A673 (cell line): ENCODE data around the gene STUB1. TPM values are rescaled to one million over a fixed set of nuclear protein-coding genes. Genes with fewer than 3 reads are reported as not detected.
A peak's percentile ranks its signal among the peaks of the same experiment; 100 is the strongest.

Source experiments
- BruUV-seq: library from RNA; stranded (reverse); fragments of 400-500 nt; replicated peaks from 2 replicates; lab custom pipeline; 2021; lab: Mats Ljungman, UMichigan
- CTCF ChIA-PET: fragments of 300-600 bp; sonication (Branson Sonifier 250); formaldehyde crosslinking; loops from one replicate; lab custom pipeline; 2022; ENCODE audit warnings: antibody characterized with exemption; lab: Charles Lee
- POLR2A ChIA-PET: fragments of 300-600 bp; sonication (Branson Sonifier 250); formaldehyde crosslinking; loops from one replicate; lab custom pipeline; 2022; ENCODE audit warnings: antibody characterized with exemption; ENCODE audit not compliant: low non-redundant PET; lab: Charles Lee
- DNase-seq: peaks from one replicate; pipeline ENCODE4 v3.0.0-alpha.2; 2015; ENCODE audit warnings: low spot score
- H3K27ac ChIP-seq: fragments of 200-600 bp; sonication (generic); 2 replicates; pipeline ENCODE4 v1.5.1; 2016; ENCODE audit warnings: mixed run types, low read depth, mild to moderate bottlenecking, mixed read lengths, antibody characterized with exemption, low read length; ENCODE audit not compliant: poor library complexity, severe bottlenecking
- H3K27me3 ChIP-seq: fragments of 200-600 bp; sonication (generic); replicated peaks from 2 replicates; pipeline ENCODE4 v1.6.1; 2017; ENCODE audit warnings: mixed run types, low read depth, mild to moderate bottlenecking, mixed read lengths, antibody characterized with exemption, low read length; ENCODE audit not compliant: insufficient read depth, poor library complexity
- H3K36me3 ChIP-seq: fragments of 200-600 bp; sonication (generic); 2 replicates; pipeline ENCODE4 v1.6.1; 2016; ENCODE audit warnings: mixed run types, mild to moderate bottlenecking, mixed read lengths, antibody characterized with exemption, low read length; ENCODE audit not compliant: insufficient read depth, poor library complexity, severe bottlenecking
- H3K4me1 ChIP-seq: fragments of 200-600 bp; sonication (generic); 2 replicates; pipeline ENCODE4 v1.6.1; 2017; ENCODE audit warnings: mixed run types, mild to moderate bottlenecking, mixed read lengths, antibody characterized with exemption, low read length; ENCODE audit not compliant: insufficient read depth, poor library complexity, severe bottlenecking
- H3K4me3 ChIP-seq: fragments of 200-600 bp; sonication (generic); 2 replicates; pipeline ENCODE4 v1.5.1; 2016; ENCODE audit warnings: low read depth, mixed run types, mild to moderate bottlenecking, mixed read lengths, low read length; ENCODE audit not compliant: poor library complexity, severe bottlenecking
- H3K9me3 ChIP-seq: fragments of 200-600 bp; sonication (generic); 2 replicates; pipeline ENCODE4 v1.6.1; 2016; ENCODE audit warnings: mixed run types, low read depth, mild to moderate bottlenecking, mixed read lengths, antibody characterized with exemption, low read length; ENCODE audit not compliant: poor library complexity, severe bottlenecking
- EZH2 ChIP-seq: fragments of 200-600 bp; sonication (generic); IDR thresholded peaks from 2 replicates; pipeline ENCODE4 v1.6.1; 2017; ENCODE audit warnings: borderline replicate concordance, low read depth, mild to moderate bottlenecking, mixed read lengths, antibody characterized with exemption, low read length; ENCODE audit not compliant: poor library complexity, severe bottlenecking
- intact Hi-C: fragments of 100-400 bp; cut with micrococcal nuclease; formaldehyde crosslinking; loops from one replicate; pipeline ENCODE4 v1.10.0; 2022; ENCODE audit not compliant: unreplicated experiment
- total RNA-seq: library from RNA; stranded (reverse); gene quantifications from 2 replicates; pipeline ENCODE4 v1.2.3, GENCODE V29; 2021
- TF ChIP-seq, protein P1 (sequence below): fragments of 300-800, 200-600 bp; sonication (generic); conservative IDR thresholded peaks from 2 replicates; pipeline ENCODE4 v1.5.1; 2017; ENCODE audit warnings: low read depth, mild to moderate bottlenecking, antibody characterized with exemption, low read length, moderate library complexity, mixed read lengths

STUB1 gene
- total RNA-seq, 1 experiment from 2014 or later = 88.2 TPM

DNA sequence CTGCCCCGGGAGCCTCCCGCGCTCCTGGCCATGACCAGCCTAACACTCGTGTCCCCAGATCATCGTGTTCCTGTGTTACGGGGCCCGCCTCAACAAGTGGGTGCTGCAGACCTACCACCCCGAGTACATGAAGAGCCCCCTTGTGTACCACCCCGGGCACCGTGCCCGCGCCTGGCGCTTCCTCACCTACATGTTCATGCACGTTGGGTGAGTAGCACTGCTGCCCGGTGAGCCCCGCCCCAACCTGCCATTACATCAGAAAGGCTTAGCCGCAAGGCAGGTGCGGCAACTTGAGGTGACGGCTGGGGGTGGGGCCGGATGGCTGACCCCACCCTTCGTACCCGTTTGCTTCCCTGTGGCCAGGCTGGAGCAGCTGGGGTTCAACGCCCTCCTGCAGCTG is 3.3 kb upstream of the STUB1 start:
- Histone ChIP-seq H3K4me1 (peaks cover 27% of the 10 kb centered on the region), H3K36me3 (peaks cover 26% of the 10 kb centered on the region), H3K27me3 (no peaks in the 10 kb centered on the region), H3K4me3 (no peak overlapping the region), H3K27ac (no peak overlapping the region), H3K9me3 (no peaks in the 10 kb centered on the region)
- BruUV-seq = no TSS peak
- ChIA-PET POLR2A (no interaction called here), CTCF (no interaction called here)
- no peak for TF ChIP-seq EZH2
- TF ChIP-seq, protein P1, sequence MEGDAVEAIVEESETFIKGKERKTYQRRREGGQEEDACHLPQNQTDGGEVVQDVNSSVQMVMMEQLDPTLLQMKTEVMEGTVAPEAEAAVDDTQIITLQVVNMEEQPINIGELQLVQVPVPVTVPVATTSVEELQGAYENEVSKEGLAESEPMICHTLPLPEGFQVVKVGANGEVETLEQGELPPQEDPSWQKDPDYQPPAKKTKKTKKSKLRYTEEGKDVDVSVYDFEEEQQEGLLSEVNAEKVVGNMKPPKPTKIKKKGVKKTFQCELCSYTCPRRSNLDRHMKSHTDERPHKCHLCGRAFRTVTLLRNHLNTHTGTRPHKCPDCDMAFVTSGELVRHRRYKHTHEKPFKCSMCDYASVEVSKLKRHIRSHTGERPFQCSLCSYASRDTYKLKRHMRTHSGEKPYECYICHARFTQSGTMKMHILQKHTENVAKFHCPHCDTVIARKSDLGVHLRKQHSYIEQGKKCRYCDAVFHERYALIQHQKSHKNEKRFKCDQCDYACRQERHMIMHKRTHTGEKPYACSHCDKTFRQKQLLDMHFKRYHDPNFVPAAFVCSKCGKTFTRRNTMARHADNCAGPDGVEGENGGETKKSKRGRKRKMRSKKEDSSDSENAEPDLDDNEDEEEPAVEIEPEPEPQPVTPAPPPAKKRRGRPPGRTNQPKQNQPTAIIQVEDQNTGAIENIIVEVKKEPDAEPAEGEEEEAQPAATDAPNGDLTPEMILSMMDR = no peak
- no peak for DNase-seq
- intact Hi-C loops = no loop called here

DNA sequence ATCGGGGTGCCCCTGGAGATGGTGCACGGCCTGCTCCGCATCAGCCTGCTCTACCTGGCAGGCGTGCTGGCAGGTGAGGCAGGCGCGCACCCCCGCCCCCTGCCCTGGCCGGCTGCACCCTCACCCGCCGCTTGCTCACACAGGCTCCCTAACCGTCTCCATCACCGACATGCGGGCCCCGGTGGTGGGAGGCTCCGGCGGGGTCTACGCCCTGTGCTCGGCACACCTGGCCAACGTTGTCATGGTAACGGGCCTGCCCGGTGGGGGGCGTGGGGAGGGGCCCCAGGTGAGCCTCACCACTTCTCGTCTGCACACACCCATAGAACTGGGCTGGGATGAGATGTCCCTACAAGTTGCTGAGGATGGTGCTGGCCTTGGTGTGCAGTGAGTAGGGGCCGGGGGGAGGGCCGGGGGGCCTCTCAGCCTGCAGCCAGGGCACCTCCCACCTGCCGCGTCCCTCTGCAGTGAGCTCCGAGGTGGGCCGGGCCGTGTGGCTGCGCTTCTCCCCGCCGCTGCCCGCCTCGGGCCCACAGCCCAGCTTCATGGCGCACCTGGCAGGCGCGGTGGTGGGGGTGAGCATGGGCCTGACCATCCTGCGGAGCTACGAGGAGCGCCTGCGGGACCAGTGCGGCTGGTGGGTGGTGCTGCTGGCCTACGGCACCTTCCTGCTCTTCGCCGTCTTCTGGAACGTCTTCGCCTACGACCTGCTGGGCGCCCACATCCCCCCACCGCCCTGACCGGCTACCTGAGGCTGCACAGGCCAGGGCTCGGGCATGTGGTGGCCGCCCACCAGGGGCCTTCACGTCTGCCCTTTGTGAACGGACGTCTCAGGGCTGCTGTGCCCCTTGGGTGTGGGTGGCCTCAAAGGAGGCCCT is 2.7 kb upstream of the STUB1 start:
- Histone ChIP-seq H3K27me3 (no peaks in the 10 kb centered on the region), H3K27ac (no peak overlapping the region), H3K4me3 (no peak overlapping the region), H3K9me3 (no peaks in the 10 kb centered on the region), H3K4me1 (peaks cover 31% of the 10 kb centered on the region), H3K36me3 (peaks cover 29% of the 10 kb centered on the region)
- intact Hi-C loops = no loop called here
- ChIA-PET CTCF (no interaction called here), POLR2A (no interaction called here)
- TF ChIP-seq EZH2 = no peak
- TF ChIP-seq, protein P1 = no peak
- no TSS peak for BruUV-seq
- no peak for DNase-seq

DNA sequence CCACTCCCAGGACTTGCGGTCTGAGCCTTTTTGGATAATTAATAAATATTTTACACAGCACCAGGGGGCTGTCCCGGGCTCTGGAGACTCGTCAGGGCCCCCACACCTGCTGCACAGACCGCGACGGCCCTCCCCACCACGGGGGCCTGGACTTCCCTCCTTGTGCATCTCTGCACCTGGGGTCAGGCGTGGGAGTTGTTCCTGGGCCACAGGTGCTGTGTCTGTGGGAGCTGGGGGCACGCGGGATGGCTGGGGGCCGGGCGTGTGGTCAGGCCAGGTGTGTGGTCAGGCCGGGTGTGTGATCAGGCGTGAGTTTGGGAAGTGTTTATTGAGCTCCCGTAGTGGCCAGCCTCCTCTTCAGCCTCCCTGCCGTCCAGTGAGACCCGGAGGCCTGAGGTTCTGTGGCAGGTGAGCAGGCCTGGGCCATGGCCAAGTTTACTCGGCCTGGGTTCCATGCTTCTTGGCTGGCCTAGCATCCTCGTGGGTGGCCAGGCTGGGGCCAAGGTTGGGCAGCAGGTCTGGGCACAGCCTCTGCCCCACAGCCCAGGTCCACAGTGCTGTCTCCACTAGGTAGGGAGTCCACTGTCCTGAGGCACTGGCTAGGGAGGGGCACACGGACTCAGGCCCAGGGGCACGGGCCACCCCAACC is 1.9 kb upstream of the STUB1 start:
- H3K27ac ChIP-seq = peak overlapping the region; percentile 85
- CTCF ChIA-PET = no interaction called here
- H3K4me1 ChIP-seq = peaks cover 36% of the 10 kb centered on the region
- intact Hi-C loops = no loop called here
- H3K36me3 ChIP-seq = peaks cover 29% of the 10 kb centered on the region
- DNase-seq = no peak
- no peak overlapping the region for H3K4me3 ChIP-seq
- POLR2A ChIA-PET = no interaction called here
- H3K27me3 ChIP-seq = no peaks in the 10 kb centered on the region
- TF ChIP-seq, protein P1 = no peak
- TF ChIP-seq EZH2 = no peak
- BruUV-seq = no TSS peak
- no peaks in the 10 kb centered on the region for H3K9me3 ChIP-seq
